ENCODE results near the gene BLOC1S4. TPM values are rescaled to one million over a fixed set of nuclear protein-coding genes. Genes with fewer than 3 reads are reported as not detected.
"Not testable (repeated sequence)": the region's sequence is repeated elsewhere in the genome, so short reads cannot be mapped to it uniquely, and the experiment has no call there.

The BLOC1S4 gene, protein sequence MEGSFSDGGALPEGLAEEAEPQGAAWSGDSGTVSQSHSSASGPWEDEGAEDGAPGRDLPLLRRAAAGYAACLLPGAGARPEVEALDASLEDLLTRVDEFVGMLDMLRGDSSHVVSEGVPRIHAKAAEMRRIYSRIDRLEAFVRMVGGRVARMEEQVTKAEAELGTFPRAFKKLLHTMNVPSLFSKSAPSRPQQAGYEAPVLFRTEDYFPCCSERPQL
- 10 to 100 TPM; 12.7 to 19.0 (median 14.2) TPM for total RNA-seq (2021; fragmentation: NEBNext Ultra II Directional; extraction: Animal tissue kit (Norgen Biotek cat#: 25700))
- long read RNA-seq, transcript BLOC1S4-201 (1 exons, 1,617 nt): major isoform, 12 of 12 reads
- long read RNA-seq, partial matches to known transcripts: 0 of 12 reads
- long read RNA-seq, other reads (novel, unspliced or antisense): 0 of 12 reads

DNA sequence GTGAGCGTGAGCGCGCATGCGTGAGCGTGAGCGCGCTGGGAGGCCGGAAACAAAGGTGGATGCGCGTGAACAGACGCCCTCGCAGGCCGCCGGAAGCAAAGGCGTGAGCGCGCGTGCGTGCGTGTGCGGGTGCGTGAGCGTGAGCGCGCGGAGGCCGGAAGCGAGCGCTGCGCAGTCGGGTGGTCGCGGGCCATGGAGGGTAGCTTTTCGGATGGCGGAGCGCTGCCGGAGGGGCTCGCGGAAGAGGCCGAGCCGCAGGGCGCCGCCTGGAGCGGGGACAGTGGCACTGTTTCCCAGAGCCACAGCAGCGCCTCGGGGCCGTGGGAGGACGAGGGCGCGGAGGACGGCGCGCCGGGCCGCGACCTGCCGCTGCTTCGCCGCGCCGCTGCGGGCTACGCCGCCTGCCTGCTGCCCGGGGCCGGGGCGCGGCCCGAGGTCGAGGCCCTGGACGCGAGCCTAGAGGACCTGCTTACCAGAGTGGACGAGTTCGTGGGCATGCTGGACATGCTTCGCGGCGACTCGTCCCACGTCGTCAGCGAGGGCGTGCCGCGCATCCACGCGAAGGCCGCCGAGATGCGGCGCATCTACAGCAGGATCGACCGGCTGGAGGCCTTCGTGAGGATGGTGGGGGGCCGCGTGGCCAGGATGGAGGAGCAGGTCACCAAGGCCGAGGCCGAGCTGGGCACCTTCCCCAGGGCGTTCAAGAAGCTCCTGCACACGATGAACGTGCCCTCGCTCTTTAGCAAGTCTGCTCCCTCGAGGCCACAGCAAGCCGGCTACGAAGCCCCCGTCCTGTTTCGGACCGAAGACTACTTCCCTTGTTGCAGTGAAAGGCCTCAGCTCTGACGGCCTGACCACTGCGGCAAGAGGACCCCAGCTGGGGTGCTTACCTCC is at the start of gene BLOC1S4:
Gene BLOC1S4 (plus strand): TSS at position 157 of the 894 bp plus-strand sequence. CDS start 36 bp downstream, at position 193.
- Mint-ChIP-seq H3K4me1 (ENCODE audit: low read depth) (peaks cover 27% of the 10 kb centered on the region), H3K9me3 (peaks cover 7% of the 10 kb centered on the region; the same call in 1 of the 2 replicates), H3K36me3 (ENCODE audit: low read depth) (peaks cover 9% of the 10 kb centered on the region), H3K4me3 (peak within 1 kb of the TSS; percentile 90), H3K27me3 (ENCODE audit: insufficient read depth) (peaks cover 3% of the 10 kb centered on the region), H3K27ac (peak within 1 kb of the TSS; percentile 91)
- TF ChIP-seq, protein P1, sequence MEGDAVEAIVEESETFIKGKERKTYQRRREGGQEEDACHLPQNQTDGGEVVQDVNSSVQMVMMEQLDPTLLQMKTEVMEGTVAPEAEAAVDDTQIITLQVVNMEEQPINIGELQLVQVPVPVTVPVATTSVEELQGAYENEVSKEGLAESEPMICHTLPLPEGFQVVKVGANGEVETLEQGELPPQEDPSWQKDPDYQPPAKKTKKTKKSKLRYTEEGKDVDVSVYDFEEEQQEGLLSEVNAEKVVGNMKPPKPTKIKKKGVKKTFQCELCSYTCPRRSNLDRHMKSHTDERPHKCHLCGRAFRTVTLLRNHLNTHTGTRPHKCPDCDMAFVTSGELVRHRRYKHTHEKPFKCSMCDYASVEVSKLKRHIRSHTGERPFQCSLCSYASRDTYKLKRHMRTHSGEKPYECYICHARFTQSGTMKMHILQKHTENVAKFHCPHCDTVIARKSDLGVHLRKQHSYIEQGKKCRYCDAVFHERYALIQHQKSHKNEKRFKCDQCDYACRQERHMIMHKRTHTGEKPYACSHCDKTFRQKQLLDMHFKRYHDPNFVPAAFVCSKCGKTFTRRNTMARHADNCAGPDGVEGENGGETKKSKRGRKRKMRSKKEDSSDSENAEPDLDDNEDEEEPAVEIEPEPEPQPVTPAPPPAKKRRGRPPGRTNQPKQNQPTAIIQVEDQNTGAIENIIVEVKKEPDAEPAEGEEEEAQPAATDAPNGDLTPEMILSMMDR (IDR thresholded peaks at IDR 0.05): peak; percentile 46
- DNase-seq: peak; percentile 72

DNA sequence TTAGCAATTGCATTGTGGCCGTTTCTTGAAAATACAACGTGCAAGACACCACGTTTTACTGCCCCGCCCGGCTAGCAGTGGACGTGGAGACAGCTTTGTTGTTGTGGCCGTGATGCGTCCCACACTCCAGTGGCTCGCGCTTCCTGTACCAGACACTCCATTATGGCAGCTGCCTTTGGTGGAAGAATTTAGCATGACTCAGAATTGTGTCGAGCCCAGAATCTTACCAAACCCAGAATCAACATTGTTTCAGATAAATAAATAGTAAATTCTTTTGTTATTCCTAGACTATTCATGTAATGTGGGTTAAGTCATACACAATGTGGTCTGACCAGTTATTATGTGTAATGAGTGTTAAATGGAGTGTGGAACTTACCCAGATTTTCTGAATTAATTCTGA is 47.6 kb upstream of the BLOC1S4 start:
- no peak overlapping the region for H3K27ac Mint-ChIP-seq
- TF ChIP-seq, protein P1 (IDR thresholded peaks at IDR 0.05): no peak
- H3K9me3 Mint-ChIP-seq: no peaks in the 10 kb centered on the region; the same call in 1 of the 2 replicates
- H3K4me1 Mint-ChIP-seq (ENCODE audit: low read depth): peaks cover 18% of the 10 kb centered on the region
- H3K36me3 Mint-ChIP-seq (ENCODE audit: low read depth): peaks cover 4% of the 10 kb centered on the region; the same call in 1 of the 2 replicates
- H3K27me3 Mint-ChIP-seq (ENCODE audit: insufficient read depth): peaks cover 5% of the 10 kb centered on the region
- no peak overlapping the region for H3K4me3 Mint-ChIP-seq
- DNase-seq: peak; percentile 43

GRCh38 chr4:6671648-6672047 is 44.3 kb upstream of the BLOC1S4 start:
- H3K36me3 Mint-ChIP-seq (ENCODE audit: low read depth): peaks cover 26% of the 10 kb centered on the region
- no peak overlapping the region for H3K4me3 Mint-ChIP-seq
- TF ChIP-seq, protein P1 (IDR thresholded peaks at IDR 0.05): no peak
- H3K9me3 Mint-ChIP-seq: no peaks in the 10 kb centered on the region; the same call in 1 of the 2 replicates
- H3K4me1 Mint-ChIP-seq (ENCODE audit: low read depth): peaks cover 45% of the 10 kb centered on the region
- DNase-seq: no peak
- peaks cover 7% of the 10 kb centered on the region for H3K27me3 Mint-ChIP-seq (ENCODE audit: insufficient read depth)
- no peak overlapping the region for H3K27ac Mint-ChIP-seq

DNA sequence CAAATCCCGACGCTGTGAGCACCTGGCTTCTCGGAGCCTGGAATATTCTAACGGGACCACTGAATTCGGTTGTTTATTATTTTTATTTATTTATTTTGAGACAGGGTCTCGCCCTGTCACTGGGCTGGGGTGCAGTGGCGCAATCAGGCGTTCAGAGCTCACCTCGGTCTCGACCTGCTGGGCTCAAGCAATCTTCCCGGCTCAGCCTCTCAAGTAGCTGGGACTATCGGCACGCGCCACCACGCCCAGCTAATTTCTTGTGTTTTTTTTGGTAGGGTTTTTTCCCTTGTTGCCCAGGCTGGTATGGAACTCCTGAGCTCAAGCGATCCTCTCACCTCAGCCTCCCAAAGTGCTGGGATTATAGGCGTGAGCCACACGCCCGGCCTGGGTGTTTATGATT is 43.8 kb upstream of the BLOC1S4 start:
- H3K27ac Mint-ChIP-seq: no peak overlapping the region
- TF ChIP-seq, protein P1 (IDR thresholded peaks at IDR 0.05): no peak
- H3K36me3 Mint-ChIP-seq (ENCODE audit: low read depth): peaks cover 29% of the 10 kb centered on the region

DNA sequence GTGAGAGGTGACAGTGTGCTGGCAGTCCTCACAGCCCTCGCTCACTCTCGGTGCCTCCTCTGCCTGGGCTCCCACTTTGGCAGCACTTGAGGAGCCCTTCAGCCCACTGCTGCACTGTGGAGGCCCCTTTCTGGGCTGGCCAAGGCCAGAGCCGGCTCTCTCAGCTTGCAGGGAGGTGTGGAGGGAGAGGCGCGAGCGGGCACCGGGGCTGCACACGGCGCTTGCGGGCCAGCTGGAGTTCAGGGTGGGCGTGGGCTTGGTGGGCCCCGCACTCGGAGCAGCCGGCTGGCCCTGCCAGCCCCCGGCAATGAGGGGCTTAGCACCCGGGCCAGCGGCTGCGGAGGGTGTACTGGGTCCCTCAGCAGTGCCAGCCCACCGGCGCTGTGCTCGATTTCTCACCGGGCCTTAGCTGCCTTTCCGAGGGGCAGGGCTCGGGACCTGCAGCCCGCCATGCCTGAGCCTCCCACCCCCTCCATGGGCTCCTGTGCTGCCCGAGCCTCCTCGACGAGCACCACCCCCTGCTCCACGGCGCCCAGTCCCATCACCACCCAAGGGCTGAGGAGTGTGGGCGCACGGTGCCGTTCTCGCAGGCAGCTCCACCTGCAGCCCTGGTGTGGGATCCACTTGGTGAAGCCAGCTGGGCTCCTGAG is 43.3 kb upstream of the BLOC1S4 start:
- H3K4me3 Mint-ChIP-seq; H3K27ac Mint-ChIP-seq; H3K27me3 Mint-ChIP-seq (ENCODE audit: insufficient read depth); DNase-seq; H3K9me3 Mint-ChIP-seq: not testable (repeated sequence)
- Mint-ChIP-seq H3K36me3 (ENCODE audit: low read depth) (peaks cover 32% of the 10 kb centered on the region), H3K4me1 (ENCODE audit: low read depth) (peaks cover 55% of the 10 kb centered on the region)

More for the DNA sequence above, 43.8 kb upstream of the BLOC1S4 start:
- Mint-ChIP-seq H3K9me3 (no peaks in the 10 kb centered on the region; the same call in 1 of the 2 replicates), H3K4me1 (ENCODE audit: low read depth) (peaks cover 50% of the 10 kb centered on the region), H3K27me3 (ENCODE audit: insufficient read depth) (peaks cover 7% of the 10 kb centered on the region), H3K4me3 (no peak overlapping the region)
- no peak for DNase-seq

DNA sequence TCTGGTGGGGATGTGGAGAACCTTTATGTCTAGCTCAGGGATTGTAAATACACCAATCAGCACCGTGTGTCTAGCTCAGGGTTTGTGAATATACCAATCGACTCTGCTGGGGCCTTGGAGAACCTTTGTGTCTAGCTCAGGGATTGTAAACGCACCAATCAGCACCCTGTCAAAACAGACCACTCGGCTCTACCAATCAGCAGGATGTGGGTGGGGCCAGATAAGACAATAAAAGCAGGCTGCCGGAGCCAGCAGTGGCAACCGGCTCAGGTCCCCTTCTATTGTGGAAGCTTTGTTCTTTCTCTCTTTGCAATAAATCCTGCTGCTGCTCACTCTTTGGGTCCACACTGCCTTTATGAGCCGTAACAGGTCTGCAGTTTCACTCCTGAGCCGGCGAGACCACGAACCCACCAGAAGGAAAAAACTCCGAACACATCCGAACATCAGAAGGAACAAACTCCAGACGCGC is 42.7 kb upstream of the BLOC1S4 start:
- not testable (repeated sequence) for H3K27me3 Mint-ChIP-seq (ENCODE audit: insufficient read depth); DNase-seq; H3K9me3 Mint-ChIP-seq
- peaks cover 34% of the 10 kb centered on the region for H3K36me3 Mint-ChIP-seq (ENCODE audit: low read depth)
- H3K4me3 Mint-ChIP-seq: peak overlapping the region; percentile 98
- H3K27ac Mint-ChIP-seq: peak overlapping the region; percentile 85
- H3K4me1 Mint-ChIP-seq (ENCODE audit: low read depth): peaks cover 51% of the 10 kb centered on the region

Data from HFFc6 (cell line).